Forelimb muscle (tissue), 1 donor: ENCODE results near the gene HDDC2. TPM values are rescaled to one million over a fixed set of nuclear protein-coding genes. Genes with fewer than 3 reads are reported as not detected.

ENCODE experiments used
- DNase-seq: peaks from one replicate; pipeline ENCODE4 v3.0.0-alpha.2; 2013; ENCODE audit warnings: low read depth
- polyA plus RNA-seq: library from polyadenylated mRNA; unstranded; fragments of 120-200 nt; gene quantifications from one replicate; pipeline ENCODE4 v1.2.1, GENCODE V29; 2013; ENCODE audit not compliant: insufficient read length

HDDC2 gene
- polyA plus RNA-seq, 1 donor, result 52.5 TPM

GRCh38 chr6:125271486-125272159 is 30.1 kb downstream of the HDDC2 start:
- DNase-seq, result no peak

GRCh38 chr6:125270380-125270779 is 31.4 kb downstream of the HDDC2 start:
- no peak for DNase-seq

- DNase-seq, result no peak
These were observed 32.3 kb downstream of the HDDC2 start for GRCh38 chr6:125269328-125269985.

DNA sequence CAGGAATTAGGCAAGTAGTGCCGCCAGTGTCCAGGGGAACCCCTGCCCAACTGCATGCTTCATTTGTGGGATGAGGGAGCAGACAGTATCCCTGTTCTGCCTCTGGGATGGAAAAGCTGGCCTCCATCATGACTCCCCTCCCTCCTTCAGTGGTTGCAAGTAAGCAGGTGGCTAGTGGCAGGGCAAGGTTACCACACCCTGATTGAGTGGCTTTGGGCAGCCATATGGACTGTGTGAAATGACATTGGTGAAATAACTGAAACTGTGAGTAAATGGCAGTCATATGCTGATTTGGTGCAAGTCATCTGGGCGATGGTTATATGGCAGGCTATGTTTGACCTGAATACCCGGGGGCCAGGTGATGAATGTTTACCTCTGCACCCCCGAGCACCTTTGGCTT is 33.0 kb downstream of the HDDC2 start:
- DNase-seq, result no peak

- no peak for DNase-seq
These were observed 33.8 kb downstream of the HDDC2 start for GRCh38 chr6:125267806-125268523.

DNA sequence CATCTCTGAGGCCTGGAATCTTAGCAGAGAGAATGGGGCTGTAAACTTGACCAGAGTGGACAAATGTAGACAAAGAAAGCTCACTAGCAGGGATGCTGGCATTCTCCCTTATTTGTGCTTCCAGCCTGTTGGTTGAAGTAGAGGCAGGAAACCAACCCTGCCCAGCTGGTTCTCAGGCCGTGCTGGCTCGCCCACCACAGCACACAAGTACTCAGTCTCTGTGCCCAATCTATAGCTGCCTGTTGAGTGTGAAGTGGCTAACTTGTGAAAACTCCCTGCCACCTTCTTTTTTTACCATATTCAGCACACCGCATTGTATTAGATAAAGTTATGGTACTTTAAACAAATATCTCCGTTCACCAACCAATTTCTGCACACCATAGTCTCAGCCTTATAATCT is 37.3 kb downstream of the HDDC2 start:
- no peak for DNase-seq

DNA sequence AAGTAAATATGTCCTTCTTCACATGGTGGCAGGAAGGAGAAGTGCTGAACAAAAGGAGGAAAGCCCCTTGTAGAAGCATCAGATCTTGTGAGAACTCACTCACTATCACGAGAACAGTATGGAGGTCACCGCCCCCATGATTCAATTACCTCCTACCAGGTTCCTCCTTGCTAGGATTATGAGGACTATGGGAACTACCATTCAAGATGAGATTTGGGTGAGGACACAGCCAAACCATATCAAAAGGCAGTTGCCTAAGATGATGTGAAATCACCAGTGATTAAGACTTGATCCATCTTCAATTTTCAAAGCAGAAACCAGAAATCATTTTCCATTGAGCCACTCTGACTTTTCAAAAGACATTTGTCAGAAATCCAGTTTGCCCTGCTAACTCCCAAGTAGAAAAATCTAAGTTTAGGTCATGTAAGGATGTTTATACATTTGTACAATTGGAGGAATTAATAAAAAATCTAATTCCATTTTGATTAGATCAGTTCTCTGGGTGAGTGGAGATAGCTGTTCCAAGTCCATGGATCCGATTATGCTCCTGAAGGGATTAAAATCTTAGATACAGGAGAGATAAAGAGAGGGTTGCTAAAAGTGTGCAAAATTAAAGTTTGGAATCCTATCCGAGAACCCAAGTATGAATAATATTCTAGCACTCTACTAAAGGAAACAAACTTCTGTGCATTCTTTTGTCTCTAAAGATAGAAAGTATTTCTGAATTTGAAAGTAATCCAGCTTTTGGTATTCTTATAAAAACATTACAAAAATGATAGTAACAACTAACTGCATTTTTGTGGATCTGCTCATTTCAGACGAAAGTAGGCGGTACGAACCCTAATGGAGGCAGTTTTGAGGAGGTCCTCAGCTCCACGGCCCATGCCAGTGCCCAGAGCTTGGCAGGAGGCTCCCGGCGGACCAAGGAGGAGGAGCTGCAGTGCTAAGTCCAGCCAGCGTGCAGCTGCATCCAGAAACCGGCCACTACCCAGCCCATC is 39.5 kb downstream of the HDDC2 start:
- no peak for DNase-seq

- DNase-seq, result no peak
These were observed 42.4 kb downstream of the HDDC2 start for GRCh38 chr6:125259354-125259736.

DNA sequence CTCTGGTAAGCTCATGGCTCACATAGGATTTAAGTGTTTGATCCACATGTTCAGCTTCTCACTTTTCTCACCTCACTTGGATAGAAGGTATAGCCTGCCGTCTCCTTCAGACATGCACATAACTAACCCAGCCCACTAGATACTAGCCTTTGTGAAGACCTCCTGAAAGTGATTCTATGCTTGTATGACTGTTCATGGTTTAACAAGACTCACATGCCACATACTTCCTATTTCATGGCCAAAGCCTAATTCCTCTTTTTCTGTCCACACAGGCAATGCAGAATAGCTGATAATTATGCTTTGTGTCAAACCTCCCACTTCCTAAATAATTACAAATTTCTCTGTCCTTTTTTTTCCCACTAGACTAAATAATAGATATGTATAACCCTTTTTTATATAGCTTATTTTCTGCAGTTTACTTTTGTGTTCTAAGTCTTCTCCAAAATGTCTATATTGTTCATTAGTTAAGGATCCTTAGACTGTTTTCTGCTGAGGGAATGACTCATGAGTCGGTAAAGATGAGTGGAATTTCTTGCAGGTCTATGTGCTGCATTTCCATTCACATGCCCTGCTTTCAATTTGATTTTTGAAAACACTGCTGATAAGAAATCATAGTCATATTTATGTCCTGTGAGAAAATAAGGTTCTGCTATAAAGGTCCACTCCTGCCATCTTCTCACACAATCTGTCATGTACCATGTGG is 43.0 kb downstream of the HDDC2 start:
- DNase-seq, result no peak

GRCh38 chr6:125257351-125257750 is 44.4 kb downstream of the HDDC2 start:
- no peak for DNase-seq

DNA sequence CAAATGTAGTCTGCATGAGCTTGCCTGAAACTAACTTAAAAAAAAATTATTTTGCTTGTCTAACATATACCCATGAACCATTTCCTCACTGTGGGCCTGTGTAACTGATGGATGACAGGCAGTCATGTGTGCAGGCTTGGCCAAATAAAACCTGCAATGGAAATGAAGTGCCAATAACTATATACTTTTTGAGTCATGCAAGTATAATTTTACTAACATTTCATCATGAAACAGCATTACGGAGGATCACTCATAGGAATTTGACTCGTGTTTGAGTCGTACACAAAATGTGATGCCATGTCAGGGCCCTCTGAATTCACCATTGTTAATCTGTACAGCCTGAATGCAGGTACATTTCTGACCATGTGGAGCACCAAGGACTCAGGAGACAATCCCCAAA is 46.6 kb downstream of the HDDC2 start:
- no peak for DNase-seq

GRCh38 chr6:125254321-125254720 is 47.4 kb downstream of the HDDC2 start:
- DNase-seq, result no peak

- DNase-seq, result no peak
These were observed 47.9 kb downstream of the HDDC2 start for GRCh38 chr6:125253881-125254280.

GRCh38 chr6:125252891-125253290 is 48.9 kb downstream of the HDDC2 start:
- DNase-seq, result no peak

GRCh38 chr6:125251516-125252220 is 50.1 kb downstream of the HDDC2 start:
- DNase-seq, result no peak

DNA sequence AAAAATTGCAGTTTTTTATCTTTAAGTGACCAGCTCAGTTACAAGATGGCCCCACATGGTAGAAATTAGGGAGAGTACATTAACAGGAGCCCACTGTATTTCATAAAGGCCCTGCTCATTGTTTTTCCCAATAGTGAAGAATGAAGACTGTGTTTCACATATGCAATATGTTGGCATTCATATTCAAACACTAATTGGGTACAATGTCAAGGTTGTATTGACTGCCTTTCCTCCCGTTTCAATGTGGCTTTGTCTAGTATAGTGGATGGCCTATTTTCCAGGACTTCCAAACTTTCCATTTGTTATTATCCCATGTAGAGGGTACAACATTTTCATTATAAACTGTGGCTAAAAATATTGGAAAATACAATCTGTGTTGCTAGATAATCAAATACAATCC is 51.3 kb downstream of the HDDC2 start:
- no peak for DNase-seq

GRCh38 chr6:125248136-125248535 is 53.6 kb downstream of the HDDC2 start:
- no peak for DNase-seq

DNA sequence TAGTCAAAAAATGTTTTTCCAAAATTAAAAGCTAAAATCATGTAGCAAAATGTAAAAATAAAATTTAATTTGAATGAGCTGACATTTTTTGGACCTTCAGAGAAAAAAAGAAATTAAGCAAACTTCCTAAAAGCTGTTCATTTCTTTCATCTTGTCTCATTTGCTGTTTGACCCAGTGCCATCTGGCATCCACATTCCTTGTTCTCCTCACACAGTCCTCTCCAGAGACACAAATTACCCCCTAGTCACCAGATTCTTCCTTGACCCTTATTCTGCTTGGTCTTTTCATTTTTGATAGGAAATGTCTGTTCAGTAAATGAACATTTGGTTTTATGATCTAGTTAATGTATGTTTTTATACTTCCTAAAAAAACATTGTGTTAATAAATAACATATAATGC is 55.2 kb downstream of the HDDC2 start:
- DNase-seq, result no peak

GRCh38 chr6:125245523-125246264 is 56.1 kb downstream of the HDDC2 start:
- DNase-seq, result no peak

- no peak for DNase-seq
These were observed 56.7 kb downstream of the HDDC2 start for GRCh38 chr6:125245109-125245508.
